BE2C (cell line): ENCODE data around the gene SH3BP5.

ENCODE experiments used
- DNase-seq: peaks from one replicate; pipeline ENCODE4 v3.0.0-alpha.2; 2020
- H3K27me3 ChIP-seq: fragments of 250-450 bp; sonication (Bioruptor Pico); 2 replicates; pipeline ENCODE4 v1.5.1; 2020; ENCODE audit warnings: mild to moderate bottlenecking
- H3K36me3 ChIP-seq: fragments of 250-450 bp; sonication (Bioruptor Pico); 2 replicates; pipeline ENCODE4 v1.5.1; 2020; ENCODE audit warnings: mild to moderate bottlenecking
- H3K4me1 ChIP-seq: fragments of 250-450 bp; sonication (Bioruptor Pico); 2 replicates; pipeline ENCODE4 v1.5.1; 2020
- H3K4me3 ChIP-seq: 2 replicates; pipeline ENCODE4 v1.5.1; 2011; ENCODE audit warnings: low read depth, low read length
- H3K9me3 ChIP-seq: fragments of 250-450 bp; sonication (Bioruptor Pico); 2 replicates; pipeline ENCODE4 v1.5.1; 2020
- CTCF ChIP-seq: IDR thresholded peaks from 2 replicates; pipeline ENCODE4 v1.5.1; 2012; ENCODE audit warnings: mild to moderate bottlenecking, low read depth, low read length

The SH3BP5 gene

GRCh38 chr3:15223685-15224572, 108.5 kb downstream of the SH3BP5 start:
- Histone ChIP-seq H3K9me3 (no peaks in the 10 kb centered on the region), H3K27me3 (no peaks in the 10 kb centered on the region), H3K36me3 (peaks cover 3% of the 10 kb centered on the region; the same call in 1 of the 2 replicates), H3K4me3 (no peak overlapping the region), H3K4me1 (no peaks in the 10 kb centered on the region)
- no peak for DNase-seq
- no peak for TF ChIP-seq CTCF

- no peaks in the 10 kb centered on the region for H3K4me1 ChIP-seq
- no peak overlapping the region for H3K4me3 ChIP-seq
- H3K9me3 ChIP-seq = no peaks in the 10 kb centered on the region
- no peaks in the 10 kb centered on the region for H3K27me3 ChIP-seq
- no peak for DNase-seq
- no peak for TF ChIP-seq CTCF
- H3K36me3 ChIP-seq = peaks cover 3% of the 10 kb centered on the region; the same call in 1 of the 2 replicates
These were observed 110.7 kb downstream of the SH3BP5 start for GRCh38 chr3:15221574-15222217.

GRCh38 chr3:15220661-15221060, 111.7 kb downstream of the SH3BP5 start:
- Histone ChIP-seq H3K4me3 (no peak overlapping the region), H3K27me3 (no peaks in the 10 kb centered on the region), H3K36me3 (peaks cover 3% of the 10 kb centered on the region), H3K9me3 (no peaks in the 10 kb centered on the region), H3K4me1 (no peaks in the 10 kb centered on the region)
- no peak for TF ChIP-seq CTCF
- DNase-seq = no peak

- Histone ChIP-seq H3K4me1 (no peaks in the 10 kb centered on the region), H3K4me3 (no peak overlapping the region), H3K27me3 (no peaks in the 10 kb centered on the region), H3K9me3 (no peaks in the 10 kb centered on the region), H3K36me3 (peaks cover 3% of the 10 kb centered on the region)
- DNase-seq = no peak
- no peak for TF ChIP-seq CTCF
These were observed 112.3 kb downstream of the SH3BP5 start for GRCh38 chr3:15220056-15220455.

- H3K36me3 ChIP-seq = peaks cover 3% of the 10 kb centered on the region
- DNase-seq = no peak
- no peak for TF ChIP-seq CTCF
These were observed 113.7 kb downstream of the SH3BP5 start for GRCh38 chr3:15218689-15219088.

GRCh38 chr3:15217841-15218267, 114.5 kb downstream of the SH3BP5 start:
- no peaks in the 10 kb centered on the region for H3K9me3 ChIP-seq
- no peak overlapping the region for H3K4me3 ChIP-seq
- TF ChIP-seq CTCF = no peak
- no peaks in the 10 kb centered on the region for H3K27me3 ChIP-seq
- H3K4me1 ChIP-seq = no peaks in the 10 kb centered on the region
- H3K36me3 ChIP-seq = peaks cover 3% of the 10 kb centered on the region
- DNase-seq = no peak

More at GRCh38 chr3:15218689-15219088, 113.7 kb downstream of the SH3BP5 start:
- Histone ChIP-seq H3K4me3 (no peak overlapping the region), H3K9me3 (no peaks in the 10 kb centered on the region), H3K27me3 (no peaks in the 10 kb centered on the region), H3K4me1 (no peaks in the 10 kb centered on the region)
